ENCODE data around the gene POLR3K. TPM values are rescaled to one million over a fixed set of nuclear protein-coding genes. Genes with fewer than 3 reads are reported as not detected.

Gene POLR3K
- total RNA-seq, 2 experiments from 2014 or later: 47.7 to 48.2 TPM

- ATAC-seq (no peak), DNase-seq (no peak)
- Mint-ChIP-seq H3K27me3 (ENCODE audit: low read depth) (peaks cover 33% of the 10 kb centered on the region), H3K36me3 (ENCODE audit: low read depth) (no peaks in the 10 kb centered on the region), H3K4me3 (peak overlapping the region; percentile 22), H3K27ac (no peak overlapping the region), H3K9me3 (ENCODE audit: insufficient read depth) (no peaks in the 10 kb centered on the region), H3K4me1 (ENCODE audit: low read depth) (peaks cover 13% of the 10 kb centered on the region)
- CTCF ChIA-PET: interaction anchor here (0.9 to 5.0 kb wide), 4 partner anchors 22 to 109 kb away, joined by 3 to 52 read pairs (median 3); no protein-coding TSS in a partner anchor
- POLR2A ChIA-PET: interaction anchor here (1.4 kb wide), 1 partner anchor 19 kb away, joined by 3 read pairs; no protein-coding TSS in a partner anchor
These were observed 18.4 kb upstream of the POLR3K start for GRCh38 chr16:71540-72401.

- H3K27ac Mint-ChIP-seq: no peak overlapping the region
- ChIA-PET CTCF (interaction anchor here (0.9 to 5.0 kb wide), 2 partner anchors 23 to 25 kb away, joined by 3 to 52 read pairs; no protein-coding TSS in a partner anchor), POLR2A (interaction anchor here (1.4 kb wide), 1 partner anchor 20 kb away, joined by 3 read pairs; no protein-coding TSS in a partner anchor)
- DNase-seq (no peak), ATAC-seq (no peak)
- no peaks in the 10 kb centered on the region for H3K9me3 Mint-ChIP-seq (ENCODE audit: insufficient read depth)
- no peak overlapping the region for H3K4me3 Mint-ChIP-seq
- peaks cover 33% of the 10 kb centered on the region for H3K27me3 Mint-ChIP-seq (ENCODE audit: low read depth)
- no peaks in the 10 kb centered on the region for H3K36me3 Mint-ChIP-seq (ENCODE audit: low read depth)
- peaks cover 7% of the 10 kb centered on the region for H3K4me1 Mint-ChIP-seq (ENCODE audit: low read depth)
These were observed 17.8 kb upstream of the POLR3K start for GRCh38 chr16:71210-71539.

GRCh38 chr16:69181-69580 is 15.8 kb upstream of the POLR3K start:
- Mint-ChIP-seq H3K36me3 (ENCODE audit: low read depth) (no peaks in the 10 kb centered on the region), H3K4me3 (no peak overlapping the region), H3K27me3 (ENCODE audit: low read depth) (peaks cover 28% of the 10 kb centered on the region), H3K9me3 (ENCODE audit: insufficient read depth) (no peaks in the 10 kb centered on the region), H3K4me1 (ENCODE audit: low read depth) (peaks cover 8% of the 10 kb centered on the region), H3K27ac (no peak overlapping the region)
- DNase-seq: no peak
- ATAC-seq: no peak
- CTCF ChIA-PET: interaction anchor here (0.8 to 5.0 kb wide), 3 partner anchors 27 to 292 kb away, joined by 3 to 52 read pairs (median 4); no protein-coding TSS in a partner anchor
- POLR2A ChIA-PET: no interaction called here

GRCh38 chr16:67884-68789 is 14.7 kb upstream of the POLR3K start:
- Mint-ChIP-seq H3K4me3 (no peak overlapping the region), H3K9me3 (ENCODE audit: insufficient read depth) (no peaks in the 10 kb centered on the region), H3K27me3 (ENCODE audit: low read depth) (peaks cover 22% of the 10 kb centered on the region), H3K27ac (no peak overlapping the region), H3K4me1 (ENCODE audit: low read depth) (peaks cover 8% of the 10 kb centered on the region), H3K36me3 (ENCODE audit: low read depth) (no peaks in the 10 kb centered on the region)
- ChIA-PET CTCF (interaction anchor here (0.8 to 9.2 kb wide), 6 partner anchors 14 to 114 kb away, joined by 3 to 265 read pairs (median 28); partner anchors contain the start of genes POLR3K and SNRNP25), POLR2A (interaction anchor here (0.6 to 1.5 kb wide), 2 partner anchors 9 to 28 kb away, joined by 3 to 4 read pairs; no protein-coding TSS in a partner anchor)
- DNase-seq (no peak), ATAC-seq (no peak)

GRCh38 chr16:67183-67791 is 13.9 kb upstream of the POLR3K start:
- Mint-ChIP-seq H3K9me3 (ENCODE audit: insufficient read depth) (no peaks in the 10 kb centered on the region), H3K27ac (no peak overlapping the region), H3K4me1 (ENCODE audit: low read depth) (peaks cover 5% of the 10 kb centered on the region), H3K36me3 (ENCODE audit: low read depth) (no peaks in the 10 kb centered on the region), H3K27me3 (ENCODE audit: low read depth) (peaks cover 18% of the 10 kb centered on the region), H3K4me3 (no peak overlapping the region)
- ATAC-seq (no peak), DNase-seq (no peak)
- POLR2A ChIA-PET: interaction anchor here (0.6 to 1.5 kb wide), 3 partner anchors 9 to 29 kb away, joined by 3 to 4 read pairs (median 3); no protein-coding TSS in a partner anchor
- CTCF ChIA-PET: interaction anchor here (1.4 to 9.2 kb wide), 5 partner anchors 14 to 39 kb away, joined by 3 to 265 read pairs (median 26); partner anchors contain the start of genes POLR3K and SNRNP25

GRCh38 chr16:66309-67182 is 13.1 kb upstream of the POLR3K start:
- no peaks in the 10 kb centered on the region for H3K36me3 Mint-ChIP-seq (ENCODE audit: low read depth)
- peaks cover 5% of the 10 kb centered on the region for H3K4me1 Mint-ChIP-seq (ENCODE audit: low read depth)
- CTCF ChIA-PET: interaction anchor here (0.7 to 9.2 kb wide), 25 partner anchors 9 to 429 kb away, joined by 3 to 265 read pairs (median 6); partner anchors contain the start of genes FAM234A, HBQ1, MPG and POLR3K
- H3K4me3 Mint-ChIP-seq: no peak overlapping the region
- DNase-seq: no peak
- H3K27ac Mint-ChIP-seq: no peak overlapping the region
- ATAC-seq: no peak
- H3K9me3 Mint-ChIP-seq (ENCODE audit: insufficient read depth): no peaks in the 10 kb centered on the region
- H3K27me3 Mint-ChIP-seq (ENCODE audit: low read depth): peaks cover 14% of the 10 kb centered on the region
- POLR2A ChIA-PET: interaction anchor here (1.3 to 4.3 kb wide), 4 partner anchors 9 to 29 kb away, joined by 3 to 32 read pairs (median 6); partner anchors contain the start of genes POLR3K and SNRNP25

- Mint-ChIP-seq H3K4me3 (no peak overlapping the region), H3K4me1 (ENCODE audit: low read depth) (peaks cover 5% of the 10 kb centered on the region), H3K27ac (no peak overlapping the region), H3K27me3 (ENCODE audit: low read depth) (peaks cover 10% of the 10 kb centered on the region), H3K9me3 (ENCODE audit: insufficient read depth) (no peaks in the 10 kb centered on the region), H3K36me3 (ENCODE audit: low read depth) (no peaks in the 10 kb centered on the region)
- ATAC-seq (peak; percentile 90), DNase-seq (peak; percentile 89)
- ChIA-PET CTCF (interaction anchor here (0.7 to 9.2 kb wide), 28 partner anchors 10 to 430 kb away, joined by 3 to 265 read pairs (median 5); partner anchors contain the start of genes FAM234A, HBQ1, MPG and POLR3K), POLR2A (interaction anchor here (1.3 to 4.3 kb wide), 3 partner anchors 12 to 30 kb away, joined by 5 to 32 read pairs (median 6); partner anchors contain the start of genes POLR3K and SNRNP25)
These were observed 12.3 kb upstream of the POLR3K start for GRCh38 chr16:65745-66144.

- ATAC-seq: no peak
- no peaks in the 10 kb centered on the region for H3K36me3 Mint-ChIP-seq (ENCODE audit: low read depth)
- ChIA-PET POLR2A (interaction anchor here (1.0 to 4.3 kb wide), 2 partner anchors 12 to 31 kb away, joined by 3 to 32 read pairs; partner anchors contain the start of genes POLR3K and SNRNP25), CTCF (interaction anchor here (0.9 to 9.2 kb wide), 11 partner anchors 11 to 297 kb away, joined by 3 to 265 read pairs (median 11); partner anchors contain the start of genes MPG, POLR3K and SNRNP25)
- H3K27ac Mint-ChIP-seq: no peak overlapping the region
- peaks cover 5% of the 10 kb centered on the region for H3K4me1 Mint-ChIP-seq (ENCODE audit: low read depth)
- no peak for DNase-seq
- no peaks in the 10 kb centered on the region for H3K9me3 Mint-ChIP-seq (ENCODE audit: insufficient read depth)
- peaks cover 5% of the 10 kb centered on the region for H3K27me3 Mint-ChIP-seq (ENCODE audit: low read depth)
- no peak overlapping the region for H3K4me3 Mint-ChIP-seq
These were observed 11.5 kb upstream of the POLR3K start for GRCh38 chr16:64914-65255.

- Mint-ChIP-seq H3K27ac (no peak overlapping the region), H3K9me3 (ENCODE audit: insufficient read depth) (no peaks in the 10 kb centered on the region), H3K4me1 (ENCODE audit: low read depth) (peaks cover 5% of the 10 kb centered on the region), H3K36me3 (ENCODE audit: low read depth) (no peaks in the 10 kb centered on the region), H3K27me3 (ENCODE audit: low read depth) (peaks cover under 1% of the 10 kb centered on the region), H3K4me3 (no peak overlapping the region)
- no peak for DNase-seq
- no peak for ATAC-seq
- POLR2A ChIA-PET: interaction anchor here (1.0 to 4.3 kb wide), 3 partner anchors 11 to 31 kb away, joined by 3 to 32 read pairs (median 7); partner anchors contain the start of genes POLR3K and SNRNP25
- CTCF ChIA-PET: interaction anchor here (0.9 to 9.2 kb wide), 10 partner anchors 11 to 298 kb away, joined by 3 to 265 read pairs (median 18); partner anchors contain the start of genes MPG, POLR3K and SNRNP25
These were observed 10.8 kb upstream of the POLR3K start for GRCh38 chr16:63998-64913.

All from activated CD8-positive, alpha-beta T cell treated with anti-CD3 and anti-CD28 coated beads, Interleukin-2, amount 10 ng/mL, durations not matched to agents 7 days and 5 days (primary cell).